ENCODE data around the gene AFF2.

AFF2 gene

GRCh38 chrX:148854306-148854705 lies 353.9 kb downstream of the AFF2 start (continued):
- TF ChIP-seq ARNTL (CRISPR knock-in tag; IDR thresholded peaks at IDR 0.05; ENCODE audit: borderline replicate concordance, low read depth) (no peak), TSHZ2 (CRISPR knock-in tag; IDR thresholded peaks at IDR 0.05) (no peak), RARB (CRISPR knock-in tag; IDR thresholded peaks at IDR 0.05) (no peak), CREB5 (CRISPR knock-in tag; IDR thresholded peaks at IDR 0.05; ENCODE audit: low read depth) (no peak), OSR1 (CRISPR knock-in tag; IDR thresholded peaks at IDR 0.05) (no peak)

- TF ChIP-seq CSRNP3 (CRISPR knock-in tag; IDR thresholded peaks at IDR 0.05) (no peak), CREB5 (CRISPR knock-in tag; IDR thresholded peaks at IDR 0.05; ENCODE audit: low read depth) (no peak), ZNF70 (CRISPR knock-in tag; IDR thresholded peaks at IDR 0.05) (no peak), OSR1 (CRISPR knock-in tag; IDR thresholded peaks at IDR 0.05) (no peak), ESRRG (CRISPR knock-in tag; IDR thresholded peaks at IDR 0.05) (no peak), BACH2 (CRISPR knock-in tag; IDR thresholded peaks at IDR 0.05; ENCODE audit: borderline replicate concordance) (no peak), ISL1 (CRISPR knock-in tag; IDR thresholded peaks at IDR 0.05) (no peak), ZFP30 (CRISPR knock-in tag; IDR thresholded peaks at IDR 0.05) (no peak), SNAI2 (CRISPR knock-in tag; IDR thresholded peaks at IDR 0.05) (no peak), ARNTL (CRISPR knock-in tag; IDR thresholded peaks at IDR 0.05; ENCODE audit: borderline replicate concordance, low read depth) (no peak), POU6F1 (CRISPR knock-in tag; IDR thresholded peaks at IDR 0.05; ENCODE audit: borderline replicate concordance, low read depth) (no peak), TSHZ2 (CRISPR knock-in tag; IDR thresholded peaks at IDR 0.05) (no peak), PATZ1 (CRISPR knock-in tag; IDR thresholded peaks at IDR 0.05; ENCODE audit: borderline replicate concordance) (no peak), RARB (CRISPR knock-in tag; IDR thresholded peaks at IDR 0.05) (no peak)
- no peak for ATAC-seq
Observed at GRCh38 chrX:148856505-148856904, 356.1 kb downstream of the AFF2 start.
